BLaER1 treated with 17β-estradiol and CSF1 and Interleukin-3, amounts not matched to agents 10 nM and 100 nM (cell line): Measurements from ENCODE around the gene PRKCSH.
A peak's percentile ranks its signal among the peaks of the same experiment; 100 is the strongest.

ENCODE experiments used
- H3K27ac ChIP-seq, 11 experiments: shearing (Covaris generic); formaldehyde crosslinking; 2 replicates each; pipeline ENCODE4 v1.8.1; 2022
- H3K27me3 ChIP-seq, 11 experiments: shearing (Covaris generic); formaldehyde crosslinking; 2 replicates each; pipeline ENCODE4 v1.8.1; 2022
- H3K36me3 ChIP-seq, 11 experiments: shearing (Covaris generic); formaldehyde crosslinking; 2 replicates each; pipeline ENCODE4 v1.8.1; 2022
- H3K4me1 ChIP-seq, 10 experiments: shearing (Covaris generic); formaldehyde crosslinking; 2 replicates each; pipeline ENCODE4 v1.8.1; 2022
- H3K4me2 ChIP-seq, 11 experiments: shearing (Covaris generic); formaldehyde crosslinking; 2 replicates each; pipeline ENCODE4 v1.8.1; 2022
- H3K4me3 ChIP-seq, 10 experiments: shearing (Covaris generic); formaldehyde crosslinking; 2 replicates each; pipeline ENCODE4 v1.8.1; 2022
- H3K9ac ChIP-seq, 11 experiments: shearing (Covaris generic); formaldehyde crosslinking; 2 replicates each; pipeline ENCODE4 v1.8.1; 2022
- H3K9me3 ChIP-seq, 11 experiments: shearing (Covaris generic); formaldehyde crosslinking; replicated peaks in 1 of 11; 2 replicates each; pipeline ENCODE4 v1.8.1; 2022
- H4K20me1 ChIP-seq, 11 experiments: shearing (Covaris generic); formaldehyde crosslinking; 2 replicates each; pipeline ENCODE4 v1.8.1; 2022
- Cebpa-rat ChIP-seq, 11 experiments: shearing (Covaris generic); IDR thresholded peaks; 2 replicates each; pipeline ENCODE4 v1.8.1; 2022

Gene PRKCSH

DNA sequence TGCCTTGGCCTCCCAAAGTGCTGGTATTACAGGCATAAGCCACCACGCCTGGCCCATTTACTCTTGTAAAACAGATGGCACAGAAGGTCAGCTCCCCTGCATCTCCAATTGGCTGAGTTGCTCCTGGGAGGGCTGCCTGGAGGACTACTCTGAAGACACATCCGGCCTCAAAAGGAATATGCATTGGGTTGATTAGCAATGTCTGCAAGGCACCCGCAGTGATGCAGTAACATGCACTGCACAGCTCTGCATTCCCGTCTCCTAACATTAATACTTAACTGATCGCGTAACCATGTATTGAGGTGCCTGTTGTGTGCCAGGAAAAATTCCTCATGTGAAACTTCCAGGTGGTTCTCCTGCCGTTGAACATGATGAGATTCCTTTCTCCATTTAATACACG lies 40.4 kb downstream of the PRKCSH start:
- no peak overlapping the region for H3K27ac ChIP-seq
- no peaks in the 10 kb centered on the region for H3K36me3 ChIP-seq
- peaks cover 0 to 19% (median 6%) of the 10 kb centered on the region in 10 experiments; a peak in 9 of 20 replicates for H3K4me1 ChIP-seq
- H4K20me1 ChIP-seq, result peaks cover 0 to 8% (median 0%) of the 10 kb centered on the region in 11 experiments; a peak in 2 of 22 replicates
- H3K4me3 ChIP-seq, result no peak overlapping the region
- H3K27me3 ChIP-seq, result peaks cover 0 to 19% (median 8%) of the 10 kb centered on the region in 11 experiments; a peak in 13 of 22 replicates
- H3K9me3 ChIP-seq, result no peaks in the 10 kb centered on the region
- no peak for TF ChIP-seq Cebpa-rat (IDR thresholded peaks at IDR 0.05)
- no peak overlapping the region for H3K9ac ChIP-seq
- no peak overlapping the region for H3K4me2 ChIP-seq

DNA sequence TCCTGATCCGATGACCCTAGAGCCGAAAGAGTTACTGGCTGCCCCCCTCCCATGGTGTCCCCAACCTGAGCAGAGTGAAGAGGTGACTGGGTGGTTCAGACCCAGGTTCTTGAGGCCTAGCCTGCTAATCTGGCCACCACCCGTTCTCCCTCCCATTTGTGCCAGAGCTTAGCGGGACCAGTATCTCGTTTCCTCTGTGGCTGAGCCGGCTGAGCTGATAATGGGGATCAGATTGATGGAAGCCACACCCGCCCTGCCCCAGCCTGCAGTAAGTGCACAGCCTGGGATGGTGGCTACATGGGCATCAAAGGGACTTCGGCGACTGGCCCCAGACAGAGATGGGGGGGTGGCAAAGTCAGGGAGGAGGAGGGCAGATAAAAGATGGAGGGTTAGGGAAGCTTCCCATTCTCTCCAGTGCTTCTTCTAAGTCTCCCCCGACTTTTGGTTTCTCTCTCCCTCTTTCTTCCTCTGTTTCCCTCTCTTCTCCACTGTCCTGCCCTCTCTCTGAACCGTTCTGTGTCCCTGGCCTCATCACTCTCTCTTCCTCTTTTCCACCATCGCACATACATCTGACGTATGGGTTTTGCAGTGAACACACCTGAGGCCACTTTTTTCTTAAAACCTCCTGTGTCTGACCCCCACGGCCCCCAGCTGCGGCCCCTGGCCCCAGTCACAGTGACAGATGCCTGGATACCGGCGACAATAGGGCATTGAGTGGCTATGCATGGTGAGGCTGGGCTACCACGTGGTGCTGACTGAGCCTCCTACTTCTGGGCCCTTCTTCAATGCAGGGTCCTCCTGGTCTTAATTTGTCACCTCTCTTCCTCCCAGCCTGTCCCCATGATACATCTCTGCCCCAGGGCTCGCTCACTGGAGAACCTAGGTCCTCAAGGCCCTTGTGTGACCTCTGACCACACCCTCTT lies 43.0 kb downstream of the PRKCSH start:
- peak overlapping the region in 5 of 11 experiments; percentile 33 to 48 (median 37); a peak in 9 of 22 replicates for H3K4me2 ChIP-seq
- peaks cover 9 to 34% (median 23%) of the 10 kb centered on the region in 11 experiments; a peak in 19 of 22 replicates for H3K27me3 ChIP-seq
- no peak overlapping the region for H3K27ac ChIP-seq
- peaks cover 13 to 37% (median 21%) of the 10 kb centered on the region in 10 experiments for H3K4me1 ChIP-seq
- H4K20me1 ChIP-seq, result peaks cover 0 to 8% (median 0%) of the 10 kb centered on the region in 11 experiments; a peak in 2 of 22 replicates
- no peak for TF ChIP-seq Cebpa-rat (IDR thresholded peaks at IDR 0.05)
- no peaks in the 10 kb centered on the region for H3K9me3 ChIP-seq
- no peak overlapping the region for H3K9ac ChIP-seq
- H3K4me3 ChIP-seq, result no peak overlapping the region
- H3K36me3 ChIP-seq, result no peaks in the 10 kb centered on the region

DNA sequence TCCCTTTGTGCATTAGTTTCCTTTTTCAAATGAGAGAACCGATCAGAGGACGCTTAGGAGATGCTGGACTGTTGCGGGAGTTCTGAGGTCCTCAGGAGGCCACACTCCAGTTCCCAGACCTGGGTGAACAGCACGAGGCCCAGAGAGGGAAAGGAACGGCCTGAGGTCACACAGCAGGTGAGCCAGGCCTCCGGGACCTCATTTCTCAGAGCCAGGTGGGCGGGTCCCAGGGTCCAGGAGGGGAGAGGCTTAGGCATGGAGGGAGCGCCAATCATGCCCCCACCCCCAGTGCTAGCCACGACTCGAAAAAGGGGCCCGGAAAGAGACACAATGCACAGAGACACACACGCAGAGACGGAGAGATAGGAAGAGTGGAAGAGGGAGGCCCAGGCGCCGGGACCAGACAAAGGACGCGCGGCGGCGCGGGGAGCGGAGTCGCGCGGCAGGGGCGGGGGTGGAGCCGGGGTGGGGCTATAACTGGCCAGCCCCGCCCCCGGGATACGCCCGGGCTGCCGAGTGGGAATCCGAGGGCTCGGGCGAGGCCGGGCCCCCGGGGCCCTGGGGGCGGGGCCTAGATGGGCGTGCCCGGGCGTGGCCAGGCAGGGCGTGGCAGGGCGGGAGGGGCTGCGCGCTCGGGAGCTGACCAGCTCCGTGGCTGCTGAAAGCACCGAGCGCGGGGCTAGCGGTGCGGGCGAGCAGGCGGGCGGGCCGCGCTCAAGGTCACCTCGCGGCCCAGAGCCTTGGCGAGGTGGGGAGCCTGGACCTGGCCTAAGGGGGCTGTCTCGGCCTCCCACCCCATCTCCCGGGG lies 43.9 kb downstream of the PRKCSH start:
- Histone ChIP-seq H3K27me3 (peaks cover 9 to 34% (median 23%) of the 10 kb centered on the region in 11 experiments; a peak in 19 of 22 replicates), H3K27ac (no peak overlapping the region), H3K4me2 (peak overlapping the region in 5 of 11 experiments; percentile 33 to 48 (median 37); a peak in 8 of 22 replicates), H3K9ac (no peak overlapping the region), H3K36me3 (no peaks in the 10 kb centered on the region), H3K4me1 (peaks cover 18 to 43% (median 24%) of the 10 kb centered on the region in 10 experiments), H4K20me1 (peaks cover 0 to 8% (median 0%) of the 10 kb centered on the region in 11 experiments; a peak in 2 of 22 replicates), H3K4me3 (no peak overlapping the region), H3K9me3 (no peaks in the 10 kb centered on the region)
- no peak for TF ChIP-seq Cebpa-rat (IDR thresholded peaks at IDR 0.05)

DNA sequence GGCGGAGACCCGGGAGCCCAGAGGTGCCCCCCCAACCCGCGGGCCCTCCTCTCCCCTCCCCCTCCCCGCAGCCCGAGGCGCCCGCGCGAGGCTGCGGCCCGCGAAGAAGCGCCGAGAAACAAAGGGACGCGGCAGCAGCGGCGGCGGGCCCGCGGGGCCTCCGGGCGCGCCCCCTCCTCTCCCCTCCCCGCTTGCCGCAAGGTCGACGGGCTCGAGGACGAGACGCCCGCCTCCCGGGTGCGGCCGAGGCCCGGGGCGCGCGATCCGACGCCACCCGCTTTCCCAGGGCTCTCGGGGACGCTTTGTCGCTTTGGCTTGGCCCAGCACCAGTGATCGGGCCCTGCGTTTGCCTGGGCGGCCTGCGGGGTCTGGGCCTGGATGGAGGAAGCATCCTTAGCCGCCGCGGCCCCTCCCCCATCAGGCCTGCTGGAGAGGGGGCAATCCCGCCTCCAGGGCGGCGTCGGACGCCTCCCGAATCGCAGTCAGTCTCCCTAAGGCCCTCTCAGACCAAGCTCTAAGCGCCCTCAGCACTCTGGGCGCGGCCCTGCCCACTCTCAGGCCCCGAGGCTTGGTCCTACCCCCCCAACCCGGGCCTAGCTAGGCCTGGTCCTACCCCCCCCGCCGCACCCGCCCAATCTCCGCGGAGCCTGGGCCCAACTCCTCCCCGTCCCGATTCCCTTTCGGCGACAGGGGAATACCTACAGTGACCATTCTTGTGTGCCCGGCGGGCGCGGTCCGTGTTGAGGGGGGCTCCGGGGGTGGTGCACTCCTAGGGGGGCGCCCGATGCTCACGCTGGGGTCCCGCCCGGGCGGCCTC lies 44.7 kb downstream of the PRKCSH start:
- Histone ChIP-seq H3K4me3 (no peak overlapping the region), H3K36me3 (no peaks in the 10 kb centered on the region), H3K4me2 (peak overlapping the region in 1 of 11 experiments; percentile 13; a peak in 1 of 22 replicates), H3K9me3 (no peaks in the 10 kb centered on the region), H4K20me1 (peaks cover 0 to 9% (median 0%) of the 10 kb centered on the region in 11 experiments; a peak in 2 of 22 replicates), H3K27me3 (peaks cover 9 to 34% (median 23%) of the 10 kb centered on the region in 11 experiments; a peak in 19 of 22 replicates), H3K27ac (no peak overlapping the region), H3K4me1 (peaks cover 23 to 44% (median 29%) of the 10 kb centered on the region in 10 experiments), H3K9ac (no peak overlapping the region)
- TF ChIP-seq Cebpa-rat (IDR thresholded peaks at IDR 0.05), result no peak

DNA sequence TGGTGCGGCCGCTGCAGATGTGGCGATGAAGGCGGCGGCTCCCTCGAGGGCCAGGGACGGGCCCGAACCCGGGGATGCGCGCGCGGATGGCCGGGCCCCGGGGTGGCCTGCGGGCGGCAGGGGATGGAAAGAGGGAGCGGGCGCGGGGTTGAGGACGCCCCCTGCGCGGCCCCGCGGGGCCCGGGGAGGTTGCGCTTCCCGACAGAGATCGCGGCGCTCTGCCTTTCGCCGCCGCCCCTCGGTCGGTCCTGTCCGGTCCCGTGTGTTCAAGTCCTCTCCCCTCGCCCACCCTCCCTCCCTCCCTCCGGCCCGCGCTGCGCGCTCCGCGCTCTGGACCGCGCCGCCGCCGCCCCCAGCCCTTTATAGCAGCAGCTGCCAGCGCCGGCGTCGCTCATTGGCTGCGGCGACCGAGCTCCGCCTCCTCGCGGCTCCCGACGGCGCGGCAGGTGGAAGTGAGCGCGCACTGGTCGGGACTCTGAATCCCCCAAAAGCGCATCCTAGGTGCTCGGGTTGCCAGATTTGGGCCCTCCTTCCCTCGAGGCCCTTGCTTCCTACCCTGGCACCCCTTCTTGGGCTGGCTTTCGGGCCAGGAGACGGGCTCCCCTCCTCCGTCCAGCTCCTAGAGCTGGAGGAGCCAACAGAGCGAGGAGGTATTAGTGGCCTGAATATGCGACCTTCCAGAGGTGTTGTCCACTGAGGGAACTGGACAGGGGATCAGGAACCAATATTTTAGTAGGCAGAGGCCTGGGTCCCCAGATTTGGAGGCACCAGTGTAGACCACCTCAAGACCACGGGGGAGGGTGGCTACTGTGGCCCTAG lies 45.5 kb downstream of the PRKCSH start, which contains the start of gene ELAVL3:
Gene ELAVL3 (minus strand): TSS at position 332 of the 819 bp plus-strand sequence. CDS start 438 bp downstream, outside the sequence.
- H3K4me1 ChIP-seq, result peaks cover 23 to 44% (median 34%) of the 10 kb centered on the region in 10 experiments
- peak within 1 kb of the TSS; percentile 80 to 94 (median 88) for H3K4me2 ChIP-seq
- H3K9me3 ChIP-seq, result no peaks in the 10 kb centered on the region
- no peak within 1 kb of the TSS for H3K27ac ChIP-seq
- no peak for TF ChIP-seq Cebpa-rat (IDR thresholded peaks at IDR 0.05)
- H4K20me1 ChIP-seq, result peaks cover 0 to 11% (median 0%) of the 10 kb centered on the region in 11 experiments; a peak in 2 of 22 replicates
- H3K27me3 ChIP-seq, result peaks cover 9 to 34% (median 23%) of the 10 kb centered on the region in 11 experiments; a peak in 19 of 22 replicates
- H3K9ac ChIP-seq, result no peak within 1 kb of the TSS; a peak in 1 of 22 replicates
- H3K36me3 ChIP-seq, result no peaks in the 10 kb centered on the region
- peak within 1 kb of the TSS in 9 of 10 experiments; percentile 50 to 67 (median 56); a peak in 11 of 20 replicates for H3K4me3 ChIP-seq

DNA sequence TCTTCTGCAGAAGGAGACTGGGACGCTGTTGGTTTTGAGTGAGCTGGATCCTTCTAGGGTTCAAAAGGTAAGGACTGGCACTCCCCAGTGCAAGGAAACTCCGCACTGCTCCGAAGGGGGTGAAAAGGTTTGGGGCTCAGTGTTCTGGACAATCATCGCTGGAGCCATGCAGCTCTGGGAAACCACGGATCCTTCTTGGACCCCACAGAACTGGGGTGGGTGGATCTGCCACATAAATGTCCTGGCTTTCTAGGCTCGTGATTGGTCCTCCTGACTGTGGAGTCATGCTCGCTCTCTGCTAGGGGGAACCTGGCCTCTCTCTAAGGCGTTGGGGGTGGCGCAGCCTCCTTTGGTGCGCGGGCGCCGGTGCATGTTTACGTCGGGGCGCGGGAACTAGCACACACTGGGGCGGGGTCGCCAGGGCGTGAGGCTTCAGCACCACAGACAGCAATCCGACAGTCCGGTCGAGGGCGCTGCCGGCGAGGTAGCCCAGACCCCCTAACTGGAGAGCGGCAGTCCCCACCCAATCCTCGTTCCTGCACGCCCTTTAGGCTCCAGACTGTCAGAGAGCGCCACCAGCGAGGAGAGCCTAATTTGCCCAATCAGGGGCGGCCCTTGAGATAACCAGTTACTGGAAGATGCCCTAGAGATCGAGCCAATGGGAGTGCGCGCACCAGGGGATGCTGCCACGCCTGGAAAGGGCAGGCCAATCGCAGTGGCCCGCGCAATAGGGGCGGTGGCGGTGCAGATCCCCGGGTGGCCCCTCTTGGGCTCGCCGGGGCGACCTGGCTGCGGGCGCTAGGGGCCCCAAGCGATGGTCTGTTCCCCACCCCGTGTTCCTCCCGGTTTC lies 46.3 kb downstream of the PRKCSH start:
- Histone ChIP-seq H3K4me1 (peaks cover 23 to 44% (median 34%) of the 10 kb centered on the region in 10 experiments), H3K9me3 (no peaks in the 10 kb centered on the region), H3K27ac (peak overlapping the region; percentile 34 to 79 (median 72); a peak in 21 of 22 replicates), H3K27me3 (peaks cover 9 to 34% (median 23%) of the 10 kb centered on the region in 11 experiments; a peak in 19 of 22 replicates), H3K36me3 (peaks cover 0 to 3% (median 0%) of the 10 kb centered on the region in 11 experiments; a peak in 3 of 22 replicates), H3K4me3 (peak overlapping the region; percentile 50 to 67 (median 56)), H3K9ac (peak overlapping the region; percentile 59 to 76 (median 71); a peak in 21 of 22 replicates), H3K4me2 (peak overlapping the region; percentile 80 to 94 (median 88)), H4K20me1 (peaks cover 0 to 11% (median 0%) of the 10 kb centered on the region in 11 experiments; a peak in 4 of 22 replicates)
- TF ChIP-seq Cebpa-rat (IDR thresholded peaks at IDR 0.05), result no peak
